ENCODE data around the gene CHCHD10.

The CHCHD10 gene

DNA sequence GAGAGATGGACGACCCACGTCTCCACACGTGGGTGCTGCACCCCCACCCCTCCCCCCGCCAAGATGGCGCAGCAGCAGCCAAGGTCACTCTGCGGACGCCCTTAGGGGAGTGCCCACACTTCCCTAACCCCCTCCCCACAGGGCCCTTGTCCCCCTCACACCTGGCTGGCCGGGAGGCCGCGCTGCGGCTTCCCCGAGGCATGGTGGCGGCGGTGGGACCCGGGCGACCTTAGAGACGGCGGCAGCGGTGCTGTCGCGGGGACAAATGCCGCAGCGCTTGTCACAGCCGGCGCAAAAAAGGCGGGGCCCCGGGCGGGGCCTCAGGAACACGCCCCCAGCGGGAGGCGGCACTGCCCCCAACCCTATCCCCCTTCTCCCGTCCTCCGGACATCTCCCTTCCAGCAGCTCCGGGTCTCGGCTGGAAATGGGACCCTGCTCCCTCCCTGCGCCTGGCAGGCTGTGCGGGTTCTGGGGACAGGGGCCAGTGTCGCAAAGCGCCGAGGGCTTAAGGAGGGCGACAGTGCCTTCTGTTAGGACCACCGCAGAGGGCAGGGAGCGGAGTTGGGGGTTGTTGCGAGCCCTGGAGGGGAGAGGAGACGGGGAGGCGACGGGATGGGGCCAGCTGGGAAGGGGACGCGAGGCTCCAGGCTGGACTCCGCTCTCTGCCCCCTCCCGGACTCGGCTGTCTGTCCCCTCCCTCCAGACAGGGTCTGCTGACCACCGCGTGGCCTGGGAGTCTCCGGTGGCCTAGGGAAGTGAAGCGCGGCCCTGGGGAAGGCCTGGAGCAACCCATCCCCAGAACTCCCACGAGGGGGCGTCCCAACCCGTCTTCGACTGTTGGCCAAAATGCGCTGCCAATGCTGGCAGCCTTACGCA, at the start of gene CHCHD10:
TSS of gene CHCHD10 (minus strand) at position 300 of the 876 bp plus-strand sequence. CDS start at position 202, 98 bp downstream.
- DNase-seq: peak; percentile 88 to 91

DNA sequence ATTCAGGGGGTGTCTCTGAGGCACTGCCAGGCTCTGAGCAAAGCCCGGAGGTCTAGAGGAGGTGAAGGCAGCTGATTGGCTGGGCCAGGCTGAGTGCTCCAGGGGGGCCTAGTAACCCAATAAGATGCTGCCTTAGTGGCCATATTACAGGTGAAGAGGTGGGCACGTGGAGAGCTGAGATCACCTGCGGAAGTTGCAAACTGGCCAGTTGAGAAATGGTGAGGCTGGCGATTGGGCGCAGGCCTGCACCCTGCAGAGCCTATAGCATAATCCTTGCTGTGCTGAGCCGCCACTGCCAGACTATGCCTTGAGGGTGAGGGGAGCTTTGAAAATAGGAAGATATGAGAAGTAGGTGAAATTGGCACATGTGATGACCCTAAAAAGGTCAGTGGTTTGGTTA, 49.4 kb upstream of the CHCHD10 start:
- DNase-seq: no peak

DNA sequence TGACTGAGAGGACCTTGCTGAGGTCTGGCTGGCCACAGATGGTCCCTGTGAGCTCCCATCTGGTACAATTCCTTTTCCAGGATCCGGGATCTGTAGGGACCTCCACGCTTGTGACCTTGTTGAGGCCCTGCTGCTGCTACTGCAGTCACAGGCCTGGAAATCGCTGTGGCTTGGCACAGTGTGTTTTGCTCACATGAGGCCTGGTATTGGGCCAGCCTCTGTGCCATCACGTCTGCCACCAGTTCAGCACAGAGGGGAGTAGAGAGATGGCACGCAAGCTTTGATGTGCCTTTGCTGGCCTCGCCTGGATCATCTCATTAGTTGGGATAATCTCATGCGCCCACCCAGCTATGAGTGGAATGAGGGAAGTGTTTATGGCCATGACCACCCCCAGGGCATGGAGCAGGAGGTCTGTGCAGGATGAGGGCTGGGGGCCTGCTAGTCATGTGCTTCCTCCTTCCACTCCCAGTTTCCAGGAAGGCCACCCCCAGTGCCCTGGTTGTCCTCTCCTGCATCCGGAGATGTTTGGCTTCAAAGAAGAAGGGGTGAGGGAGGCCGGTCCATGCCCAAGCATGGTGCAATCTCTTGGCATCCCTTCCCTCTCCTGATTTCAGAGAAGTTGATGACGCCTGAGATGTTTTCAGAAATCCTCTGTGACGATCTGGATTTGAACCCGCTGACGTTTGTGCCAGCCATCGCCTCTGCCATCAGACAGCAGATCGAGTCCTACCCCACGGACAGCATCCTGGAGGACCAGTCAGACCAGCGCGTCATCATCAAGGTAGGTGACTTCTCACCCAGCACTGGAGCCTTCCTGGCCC, 48.6 kb upstream of the CHCHD10 start:
- DNase-seq: no peak

DNA sequence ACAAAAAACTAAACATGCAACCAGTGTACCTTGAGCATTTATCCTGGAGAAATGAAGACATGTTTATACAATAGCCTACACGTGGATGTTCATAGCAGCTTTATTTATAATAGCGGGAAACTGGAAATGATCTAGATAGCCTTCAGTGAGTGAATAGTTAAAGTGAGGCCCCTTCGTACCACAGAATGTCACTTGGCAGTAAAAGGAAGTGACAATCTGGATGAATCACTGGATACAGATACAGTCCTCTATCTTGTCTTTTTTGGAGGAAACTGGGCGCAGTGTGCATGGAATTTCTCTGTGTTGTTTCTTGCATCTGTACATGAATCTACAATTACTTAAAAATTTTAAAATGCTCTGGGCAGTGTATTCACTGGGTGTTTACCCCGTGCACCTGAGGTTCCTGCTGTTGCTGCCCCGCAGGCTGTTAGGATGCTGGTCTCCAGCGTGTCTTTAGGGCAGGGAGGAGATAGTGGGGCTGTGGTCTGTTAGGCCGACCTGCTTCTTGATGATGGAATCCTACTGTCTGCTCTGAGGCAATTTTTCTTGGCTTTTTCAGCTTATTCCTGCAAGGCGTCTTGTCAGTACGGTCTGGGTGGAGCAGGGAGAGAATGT, 47.9 kb upstream of the CHCHD10 start:
- no peak for DNase-seq

DNA sequence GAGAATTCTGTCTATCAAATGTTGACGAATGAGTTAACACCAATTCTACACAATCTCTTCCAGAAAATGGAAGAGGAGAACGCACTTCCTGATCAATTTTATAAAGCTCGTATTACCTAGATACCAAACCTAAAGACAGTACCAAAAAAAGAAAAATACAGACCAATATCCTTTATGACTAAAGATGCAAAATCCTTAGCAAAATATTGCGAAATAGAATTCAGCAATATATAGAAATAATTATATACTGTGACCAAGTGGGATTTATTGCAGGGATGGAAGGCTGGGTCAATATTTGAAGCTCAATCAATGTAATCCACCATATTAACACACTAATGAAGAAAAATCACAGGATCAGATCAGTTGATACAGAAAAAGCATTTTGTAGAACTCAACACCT, 44.6 kb upstream of the CHCHD10 start:
- DNase-seq: no peak

DNA sequence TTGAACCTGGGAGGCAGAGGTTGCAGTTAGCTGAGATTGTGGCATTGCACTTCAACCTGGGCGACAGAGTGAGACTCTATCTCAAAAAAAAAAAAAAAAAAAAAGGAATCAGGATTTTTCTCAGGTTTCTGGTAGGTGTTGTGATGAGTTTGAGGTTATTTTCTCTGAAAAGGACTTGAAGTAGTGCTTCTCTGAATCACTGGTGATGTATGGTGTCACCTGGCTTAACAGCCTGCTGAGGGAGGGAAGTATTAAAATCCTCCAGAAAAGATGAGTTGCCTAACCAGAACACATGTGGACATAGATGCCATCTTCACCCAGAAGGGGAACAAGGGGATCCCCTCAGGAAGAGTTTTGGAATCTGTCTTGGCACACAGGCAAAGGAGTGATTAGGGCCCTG, 39.1 kb upstream of the CHCHD10 start:
- DNase-seq: no peak

DNA sequence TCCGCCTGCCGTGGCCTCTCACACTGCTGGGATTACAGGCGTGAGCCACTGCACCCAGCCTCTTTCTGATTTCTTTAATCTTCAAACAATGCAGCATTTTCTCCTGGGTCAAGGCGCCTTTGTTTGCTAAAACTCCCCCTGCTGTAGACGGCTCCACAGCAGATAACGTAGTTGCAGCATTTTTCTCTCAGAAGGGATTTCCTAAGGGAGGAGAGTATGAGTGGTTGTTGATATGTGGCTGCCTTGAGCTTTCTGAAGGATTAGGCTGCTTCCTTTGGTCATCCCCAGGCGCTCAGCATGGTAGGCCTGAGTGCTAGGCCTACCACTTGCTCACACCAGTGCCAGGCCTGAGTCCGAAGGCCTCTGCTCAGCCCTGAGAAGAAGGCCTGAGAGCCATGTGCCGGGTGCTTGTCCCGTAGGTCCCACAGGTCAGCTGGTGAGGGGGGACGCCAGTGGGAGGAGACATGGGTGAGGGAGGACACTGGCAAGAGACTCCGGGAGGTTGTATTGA, 37.1 kb upstream of the CHCHD10 start:
- no peak for DNase-seq

DNA sequence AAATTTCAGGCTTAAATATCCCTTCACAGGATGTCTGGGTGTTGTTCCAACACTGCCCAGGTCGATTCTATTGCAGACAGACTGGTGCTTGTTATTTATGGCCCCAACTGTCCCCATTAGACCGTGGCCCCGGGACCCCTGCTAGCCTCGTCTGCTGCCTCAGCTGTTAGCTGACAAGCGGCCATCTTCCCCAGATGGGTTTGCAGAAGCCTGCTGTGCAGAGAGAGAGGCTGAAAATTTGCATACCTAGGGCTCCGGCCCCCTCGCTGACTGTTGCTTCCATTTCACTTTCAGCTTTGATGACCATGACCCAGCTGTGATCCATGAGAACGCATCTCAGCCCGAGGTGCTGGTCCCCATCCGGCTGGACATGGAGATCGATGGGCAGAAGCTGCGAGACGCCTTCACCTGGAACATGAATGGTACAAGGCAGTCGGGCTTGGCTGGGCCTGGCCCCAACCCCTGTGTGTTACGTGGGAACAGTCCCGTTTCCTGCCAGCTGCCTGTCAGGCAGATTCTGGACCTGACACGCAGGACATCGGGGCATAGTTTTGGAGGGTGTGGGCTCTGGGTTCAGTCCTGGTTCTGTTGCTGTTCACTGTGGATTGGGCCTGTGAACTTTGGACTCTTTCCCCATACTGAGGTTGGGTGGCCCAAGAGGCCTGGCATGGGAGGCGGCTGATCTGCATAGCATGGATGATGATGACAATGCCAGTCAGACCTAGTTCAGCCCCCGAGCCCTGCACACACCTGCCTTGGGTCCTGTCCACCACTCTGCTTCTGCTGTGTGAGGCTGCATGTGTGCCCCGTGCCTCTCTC, 35.4 kb upstream of the CHCHD10 start:
- DNase-seq: no peak

DNA sequence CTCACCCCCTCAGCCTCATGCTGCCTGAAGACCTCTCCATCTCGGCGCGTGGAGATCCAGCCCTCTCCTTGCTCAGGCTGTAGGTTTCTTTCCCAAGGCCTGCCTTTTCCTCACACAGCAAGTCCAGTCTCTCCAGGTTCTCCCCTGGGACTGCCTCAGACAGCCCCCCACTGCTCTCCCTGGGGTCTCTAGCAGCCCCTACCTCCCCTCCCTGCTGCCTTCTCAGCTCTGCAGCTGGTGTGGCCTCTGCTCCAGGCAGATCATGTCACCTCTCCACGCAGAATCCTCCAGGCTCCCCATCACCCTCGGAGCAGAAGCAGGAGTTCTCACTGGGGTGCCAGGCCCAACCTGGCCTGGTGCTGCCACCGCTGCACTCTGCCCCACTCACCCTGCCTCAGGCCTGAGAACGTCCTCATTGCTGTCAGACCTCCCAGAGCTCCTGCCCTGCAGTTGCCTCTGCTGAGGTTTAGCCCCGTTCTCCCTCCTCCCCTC, 34.2 kb upstream of the CHCHD10 start:
- no peak for DNase-seq

DNA sequence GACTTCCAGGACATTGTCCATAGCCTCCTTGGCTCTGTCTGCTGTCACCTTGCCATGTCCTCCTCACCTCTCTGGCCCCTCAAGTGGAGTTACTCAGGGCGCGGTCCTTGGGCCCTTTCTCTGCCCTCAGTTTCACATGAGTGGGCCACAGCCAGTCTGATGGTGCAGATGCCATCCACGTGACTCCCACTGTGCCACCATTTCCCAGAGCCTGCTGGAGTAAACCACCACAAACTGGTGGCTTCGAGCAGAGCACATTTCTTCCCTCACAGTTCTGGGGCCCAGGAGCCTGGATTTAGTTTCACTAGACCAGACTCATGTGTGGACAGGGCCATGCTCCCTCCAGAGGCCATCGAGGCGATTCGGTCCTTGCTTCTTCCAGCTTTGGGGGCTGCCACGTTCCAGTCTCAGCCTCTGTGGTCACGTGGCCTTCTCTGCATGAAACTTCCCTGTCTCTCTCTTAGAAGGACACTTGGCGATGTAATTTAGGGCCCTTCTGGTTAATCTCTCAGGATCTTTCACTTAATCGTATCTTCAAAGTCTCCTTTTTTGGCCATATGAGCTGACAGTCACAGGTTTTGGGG, 33.6 kb upstream of the CHCHD10 start:
- DNase-seq: no peak

DNA sequence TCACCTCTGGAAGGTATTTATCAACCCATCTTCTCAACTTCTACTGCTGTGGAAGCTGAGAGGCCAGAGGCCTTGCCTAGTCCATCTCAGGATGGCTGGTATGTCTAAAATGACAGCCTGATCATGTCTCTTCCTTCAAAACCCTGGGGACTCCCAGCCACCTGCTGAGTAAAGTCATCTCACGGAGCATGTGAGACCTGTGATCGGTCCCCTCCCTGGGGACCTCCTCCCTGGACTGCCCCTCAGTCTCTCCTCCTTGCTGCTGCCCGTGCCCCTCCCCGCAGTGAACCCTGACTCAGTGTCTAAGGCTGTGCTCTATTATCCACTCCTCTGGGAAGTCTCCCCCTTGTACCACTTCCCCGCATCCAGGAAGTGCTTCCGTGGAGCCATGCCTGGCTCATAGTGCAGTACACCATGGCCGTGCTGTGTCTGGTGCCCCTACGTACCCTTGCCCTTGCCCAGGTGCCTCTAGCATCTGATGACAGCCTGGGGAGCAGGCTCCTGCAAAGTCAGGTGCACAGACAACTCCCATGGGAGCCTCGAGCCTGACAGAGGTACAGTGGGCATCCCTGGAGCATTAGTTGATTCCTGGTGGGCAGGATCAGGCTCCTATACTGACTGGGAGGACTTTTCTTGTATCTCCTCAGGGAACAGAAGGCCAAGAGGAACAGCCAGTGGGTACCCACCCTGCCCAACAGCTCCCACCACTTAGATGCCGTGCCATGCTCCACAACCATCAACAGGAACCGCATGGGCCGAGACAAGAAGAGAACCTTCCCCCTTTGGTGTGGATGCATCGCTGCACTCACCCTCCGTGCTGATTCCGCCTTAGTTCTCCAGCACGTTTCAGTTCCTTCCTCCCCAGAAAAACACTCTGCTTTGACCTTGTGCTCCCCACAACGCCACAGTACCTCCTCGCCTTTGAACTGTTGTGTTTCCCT, 32.8 kb upstream of the CHCHD10 start:
- DNase-seq: no peak

DNA sequence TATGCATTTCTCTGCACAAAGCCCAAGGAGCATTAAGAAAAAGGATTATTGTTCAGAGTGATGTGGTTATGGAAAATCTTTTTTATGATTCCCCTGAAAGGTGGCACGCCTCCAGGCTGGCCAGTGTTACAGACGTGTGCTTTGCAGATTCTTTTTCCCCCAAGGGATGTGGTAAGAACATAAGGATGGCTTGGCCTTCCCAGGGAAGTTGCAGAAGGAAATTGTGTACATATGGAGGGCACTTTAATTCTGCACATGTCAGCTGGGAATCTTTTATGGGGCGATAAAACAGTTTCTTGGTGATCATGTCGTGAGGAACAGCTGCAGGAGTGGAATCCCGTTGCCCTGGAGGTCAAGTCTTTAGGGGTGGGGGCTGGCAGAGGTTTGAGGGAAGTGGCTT, 28.7 kb upstream of the CHCHD10 start:
- no peak for DNase-seq

DNA sequence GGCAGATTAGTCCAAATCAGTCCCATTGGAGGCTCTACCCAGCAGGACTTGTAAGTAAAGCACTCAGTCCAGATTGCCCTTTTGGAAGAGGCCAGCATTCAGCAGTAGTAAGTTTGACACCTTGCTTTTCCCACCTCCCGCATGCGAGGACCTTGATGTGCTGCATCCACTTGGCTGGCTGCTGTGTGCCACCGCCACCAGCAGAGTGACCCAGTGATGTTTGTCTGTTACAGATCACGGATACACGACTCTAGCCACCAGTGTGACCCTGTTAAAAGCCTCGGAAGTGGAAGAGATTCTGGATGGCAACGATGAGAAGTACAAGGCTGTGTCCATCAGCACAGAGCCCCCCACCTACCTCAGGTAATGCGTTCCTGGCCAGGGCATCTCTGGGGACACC, 25.6 kb upstream of the CHCHD10 start:
- DNase-seq: no peak

DNA sequence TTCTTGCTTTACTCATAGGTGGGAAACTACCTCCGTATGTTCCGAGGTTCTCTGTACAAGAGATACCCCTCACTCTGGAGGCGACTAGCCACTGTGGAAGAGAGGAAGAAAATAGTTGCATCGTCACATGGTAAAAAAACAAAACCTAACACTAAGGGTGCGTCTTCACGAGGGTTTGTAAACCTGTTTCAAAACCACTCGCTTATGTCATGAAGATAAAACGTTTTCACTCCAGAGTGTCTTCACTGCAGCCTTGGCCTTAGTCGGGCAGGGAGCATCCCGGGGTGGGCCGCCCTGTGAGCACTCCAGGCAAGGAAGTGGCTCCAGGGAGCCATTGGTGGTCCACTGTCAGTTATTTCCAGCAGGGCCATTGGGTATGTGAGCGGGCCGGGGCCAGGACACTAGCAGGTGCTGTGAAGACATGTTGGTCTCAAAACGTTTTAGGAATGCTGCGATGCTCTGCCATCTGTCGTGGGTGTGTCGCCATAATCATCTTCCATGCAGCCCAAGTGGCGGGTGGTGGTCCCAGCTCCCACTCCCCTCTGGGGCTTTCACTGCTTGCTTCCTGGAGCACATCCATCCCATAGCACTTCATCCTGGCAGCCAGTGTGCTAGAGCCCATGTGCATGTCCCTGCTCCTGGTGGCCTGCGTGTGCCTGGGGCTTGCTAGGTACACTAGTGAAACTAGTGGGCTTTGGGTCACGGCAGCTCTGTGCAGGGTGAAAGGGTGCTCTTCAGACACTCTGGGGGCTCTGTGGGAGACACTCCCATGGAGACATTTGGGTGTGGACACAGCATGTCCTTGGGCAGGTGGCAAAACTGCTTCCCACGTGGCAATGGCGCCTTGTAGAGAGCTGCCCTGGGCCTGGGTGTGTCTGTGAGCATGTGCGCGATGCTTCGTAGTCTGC, 24.2 kb upstream of the CHCHD10 start:
- no peak for DNase-seq

DNA sequence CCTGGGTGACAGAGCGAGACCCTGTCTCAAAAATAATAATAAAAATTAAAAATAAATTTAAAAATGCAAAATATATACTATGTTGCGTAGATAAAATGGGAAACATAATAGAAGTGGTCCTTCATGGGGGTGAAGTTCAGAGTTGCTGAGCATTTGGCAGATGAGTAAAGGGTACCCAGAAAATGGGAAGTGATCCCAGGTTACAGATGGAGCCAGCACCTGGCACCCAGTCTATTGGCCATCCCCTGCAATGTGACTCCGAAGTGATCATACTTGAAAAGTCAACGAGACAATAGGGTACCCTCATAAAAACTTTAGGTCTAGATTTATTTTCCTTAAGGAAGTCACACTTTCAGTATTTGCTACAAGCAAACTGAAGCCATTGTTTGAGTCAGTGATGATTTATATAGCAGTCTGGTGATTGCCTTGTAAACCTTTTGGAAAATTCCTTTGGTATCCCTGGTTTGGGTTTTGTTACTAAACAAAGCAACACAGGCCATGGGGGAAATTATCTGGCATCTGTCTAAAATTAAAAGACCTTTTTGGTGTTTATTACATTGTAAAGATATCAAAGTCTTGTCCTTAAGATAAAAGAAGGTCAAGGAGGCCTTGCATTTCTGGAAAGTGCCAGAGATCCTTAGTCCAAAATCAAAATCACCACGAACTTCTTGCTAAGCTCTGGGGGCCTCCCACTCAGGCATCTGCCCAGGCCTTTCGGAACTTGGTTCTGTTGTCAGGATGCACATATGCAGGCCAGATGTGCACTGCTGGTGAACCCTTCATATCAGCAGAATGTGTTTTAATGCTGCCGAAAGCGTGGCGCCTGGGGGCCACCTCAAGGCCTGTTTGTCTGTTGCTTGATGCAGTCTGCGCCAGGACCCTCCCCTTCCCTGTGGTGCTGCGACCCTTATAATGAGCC, 23.3 kb upstream of the CHCHD10 start:
- no peak for DNase-seq

DNA sequence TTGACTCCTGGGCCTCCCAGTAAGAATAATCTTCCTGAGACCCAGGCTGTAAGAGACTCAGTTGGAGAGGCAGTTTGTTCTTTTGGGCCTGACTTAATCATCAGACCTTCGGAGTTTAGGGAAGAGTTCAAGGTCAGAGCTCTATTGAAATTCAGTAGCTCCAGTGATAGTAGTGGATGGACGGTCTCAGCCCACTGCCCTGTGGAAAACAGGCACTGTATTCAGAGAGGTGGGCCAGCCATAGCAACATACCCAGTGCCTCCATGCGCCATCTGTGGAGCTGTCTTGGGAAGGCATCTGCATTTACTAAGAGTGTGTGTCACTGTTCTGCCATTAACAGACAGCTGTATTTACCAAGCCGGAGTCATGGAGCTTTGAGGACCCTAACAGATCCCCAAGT, 21.9 kb upstream of the CHCHD10 start:
- no peak for DNase-seq

DNA sequence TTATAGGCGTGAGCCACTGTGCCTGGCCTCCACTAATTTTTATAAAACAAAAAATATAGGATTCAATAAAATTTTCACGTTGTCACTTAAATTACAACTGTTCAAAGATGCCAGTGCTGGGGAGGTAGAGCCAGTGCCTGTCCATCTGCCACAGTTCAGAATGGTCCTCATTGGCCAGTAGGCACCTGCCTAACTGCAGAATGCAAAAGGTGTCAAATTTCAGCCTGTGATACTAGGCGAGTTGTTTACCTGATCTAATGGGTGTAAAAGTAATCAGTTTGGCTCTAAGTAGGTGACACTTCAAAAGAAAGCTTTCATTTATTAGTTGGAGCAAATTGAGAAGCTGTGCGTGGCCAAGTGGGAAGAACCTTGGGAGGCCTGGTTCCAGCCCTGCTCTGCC, 21.3 kb upstream of the CHCHD10 start:
- no peak for DNase-seq

DNA sequence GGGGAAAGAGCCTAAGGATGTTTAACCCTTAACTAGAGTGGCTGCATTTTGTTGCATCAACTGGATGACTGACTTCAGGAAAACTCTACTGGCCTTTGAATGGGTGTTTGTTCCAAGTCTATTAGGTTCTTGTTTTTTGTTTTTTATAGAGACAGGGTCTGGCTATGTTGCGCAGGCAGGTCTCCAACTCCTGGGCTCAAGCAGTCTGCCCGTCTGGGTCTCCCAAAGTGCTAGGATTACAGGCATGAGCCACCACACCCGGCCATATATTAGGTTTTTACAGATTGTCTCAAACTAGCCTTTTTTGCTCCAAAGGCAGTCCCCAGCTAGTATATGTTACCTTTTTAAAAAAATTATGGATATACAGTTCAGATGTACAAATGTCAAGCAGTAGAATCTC, 20.1 kb upstream of the CHCHD10 start:
- no peak for DNase-seq

DNA sequence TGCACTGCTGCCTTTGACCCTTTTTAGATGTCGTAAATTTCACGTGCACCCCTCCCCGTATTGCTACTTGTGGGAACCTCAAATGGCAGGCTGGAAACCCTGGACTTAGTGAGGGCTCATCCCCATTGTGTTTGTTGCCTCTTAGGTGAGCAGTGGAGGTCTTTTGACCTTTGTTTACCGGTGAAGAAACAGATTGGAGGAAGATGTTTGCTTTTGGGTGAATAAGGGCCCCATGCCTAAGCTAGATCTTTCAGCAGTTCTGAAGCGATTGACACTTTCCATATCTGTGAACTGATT, 19.8 kb upstream of the CHCHD10 start:
- no peak for DNase-seq

Data from activated T-cell treated with anti-CD3 and anti-CD28 coated beads, Interleukin-2, amount 50 U/mL, for 48 hours (primary cell).